DND-41 (cell line): ENCODE results near the gene OSBPL5.

ENCODE experiments used
- CTCF ChIP-seq: IDR thresholded peaks from 2 replicates; pipeline ENCODE4 v1.5.1; 2012; ENCODE audit warnings: borderline replicate concordance, low read length, moderate library complexity, mild to moderate bottlenecking; ENCODE audit not compliant: poor library complexity, severe bottlenecking; ENCODE audit errors: extremely low read depth
- EZH2 ChIP-seq: IDR thresholded peaks from 3 replicates; pipeline ENCODE4 v1.6.1; 2012; ENCODE audit warnings: borderline replicate concordance, low read depth, mild to moderate bottlenecking, moderate library complexity, low read length, inconsistent platforms; ENCODE audit not compliant: severe bottlenecking

- TF ChIP-seq EZH2 = no peak
- TF ChIP-seq CTCF = no peak
These were observed 19.7 kb upstream of the OSBPL5 start for GRCh38 chr11:3184732-3185347.
